NCI-H82 treated with DMSO at 0.1 percent for 48 hours (cell line): ENCODE data around the gene C10orf120.

ENCODE experiments used
- DNase-seq: peaks from one replicate; lab custom pipeline; 2025; ENCODE audit not compliant: unreplicated experiment; lab: John Stamatoyannopoulos, UW

Gene C10orf120

DNA sequence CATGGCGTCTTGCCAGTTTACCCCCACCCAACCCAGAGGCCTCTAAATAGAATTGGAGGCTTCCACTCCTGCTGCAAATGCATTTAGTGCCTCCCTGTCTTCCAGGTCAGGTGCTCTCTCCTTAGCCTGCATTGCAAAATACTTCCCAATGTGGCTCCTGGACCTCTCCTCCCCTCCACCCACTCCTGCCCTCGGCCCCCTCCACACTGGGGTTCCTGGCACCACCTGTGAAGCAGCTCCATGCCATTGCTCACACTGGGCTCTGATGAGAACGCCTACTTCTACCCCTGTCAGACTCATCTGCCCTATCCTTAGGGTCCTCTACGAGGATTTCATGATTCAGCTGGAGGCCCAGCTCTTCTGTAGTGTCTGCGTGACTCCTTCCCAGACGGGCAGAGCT is 37.4 kb downstream of the C10orf120 start:
- DNase-seq = no peak

DNA sequence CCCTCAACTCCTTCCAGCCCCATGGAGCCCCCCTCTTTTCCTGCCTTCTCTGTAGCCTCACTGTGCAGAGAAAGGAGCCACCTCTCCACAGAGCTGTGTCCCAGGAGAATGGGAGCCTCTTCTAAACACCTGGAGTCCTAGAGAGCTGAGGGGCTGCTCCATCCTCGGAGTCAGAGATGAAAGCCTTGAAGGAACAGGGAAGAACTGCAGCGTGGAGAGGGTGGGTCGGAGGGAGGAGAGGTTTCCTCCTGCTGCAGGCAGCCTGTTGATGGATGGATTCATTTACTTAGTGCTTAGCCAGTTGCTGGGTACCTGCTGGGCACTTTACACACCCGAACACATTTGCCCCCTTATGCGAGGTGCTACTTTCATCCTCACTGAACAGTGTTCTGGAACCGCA is 39.0 kb downstream of the C10orf120 start:
- DNase-seq = no peak

DNA sequence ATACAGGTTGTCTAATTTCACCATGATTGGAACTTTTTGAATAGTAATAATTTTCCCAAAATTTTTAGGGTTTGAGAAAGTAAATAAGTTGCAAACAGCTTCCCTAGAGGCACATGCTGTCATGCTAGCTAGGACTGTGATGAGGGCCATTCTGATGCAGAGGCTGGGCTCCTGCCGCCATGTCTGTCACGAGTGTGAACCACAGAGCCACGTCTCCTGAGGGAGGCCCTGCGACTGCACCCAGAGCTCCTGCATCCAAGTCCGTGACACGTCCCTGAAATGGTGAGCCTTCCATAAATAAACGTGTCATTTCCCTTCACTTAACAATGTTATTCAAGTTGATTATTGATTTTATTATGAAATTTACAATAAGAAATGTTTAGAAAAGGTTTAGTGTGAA is 40.0 kb downstream of the C10orf120 start:
- DNase-seq = no peak

DNA sequence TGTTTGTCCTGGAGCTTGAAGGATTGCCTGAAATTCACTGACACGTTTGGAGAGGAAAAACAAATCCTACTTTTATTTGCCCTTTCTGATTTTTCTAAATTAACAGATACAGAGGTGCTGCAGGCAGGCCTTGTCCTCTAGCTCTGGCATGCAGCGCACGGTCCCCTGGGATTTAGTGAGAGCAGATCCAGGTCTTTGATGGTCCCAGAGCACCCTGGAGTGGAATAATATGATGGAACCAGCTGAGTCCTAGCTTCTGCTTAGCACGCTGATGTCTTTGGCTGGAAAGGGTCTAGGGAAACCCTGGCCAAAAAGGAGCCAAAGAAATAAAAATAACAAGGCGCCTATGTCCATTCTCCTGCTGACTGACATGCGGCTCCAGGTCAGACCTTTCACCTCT is 40.5 kb downstream of the C10orf120 start:
- DNase-seq = no peak

DNA sequence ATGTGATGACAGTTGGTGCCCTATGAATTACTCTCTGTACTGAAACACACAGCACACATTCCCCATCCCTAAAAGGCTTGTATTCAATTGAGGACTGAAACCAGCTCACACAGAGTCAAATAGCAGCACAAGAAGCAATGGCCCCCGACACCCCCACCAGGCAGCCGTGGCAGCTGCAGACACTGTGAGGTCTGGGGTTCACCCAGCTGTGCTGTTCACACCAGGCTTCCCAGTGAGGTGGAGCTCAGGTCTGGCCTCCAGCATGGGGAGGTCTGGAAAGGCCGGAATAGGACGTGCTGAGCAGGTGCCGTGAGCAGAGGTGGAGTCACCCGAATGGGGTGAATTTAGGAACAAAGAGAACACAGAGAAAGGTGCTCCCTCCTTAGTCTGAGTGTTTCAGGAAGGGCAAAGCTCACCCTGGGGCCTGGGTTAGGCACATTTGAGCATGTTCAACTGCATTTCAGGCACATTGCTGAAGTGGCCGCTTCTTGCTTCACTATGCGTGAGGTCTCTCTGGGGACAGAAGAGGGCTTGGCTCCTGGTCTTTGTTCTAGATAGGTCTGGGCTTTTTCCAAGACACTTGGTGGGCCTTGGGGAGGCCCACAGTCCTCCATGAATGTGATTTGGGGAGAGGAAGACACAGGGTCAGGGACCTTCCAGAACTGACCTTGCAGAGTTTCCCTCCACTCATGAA is 41.1 kb downstream of the C10orf120 start:
- DNase-seq = no peak

DNA sequence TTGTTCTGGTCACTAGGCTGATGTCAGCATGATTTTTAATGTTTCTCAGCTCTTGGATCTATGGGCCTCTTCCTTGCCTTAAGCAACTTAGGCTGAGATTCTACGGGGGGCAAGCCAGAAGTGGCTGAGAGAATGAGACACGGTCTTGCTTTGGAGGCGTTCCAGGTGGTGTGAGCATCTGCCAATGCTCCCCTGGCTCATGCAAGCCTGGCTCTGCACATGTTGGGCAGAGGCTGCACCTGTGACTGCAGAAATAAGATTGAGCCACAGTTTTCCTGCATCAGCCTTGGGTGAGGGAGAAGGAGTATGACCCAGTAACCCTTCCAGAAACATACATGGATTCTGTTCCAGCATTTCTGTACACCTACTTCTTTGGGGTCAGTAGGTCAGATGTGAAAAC is 41.9 kb downstream of the C10orf120 start:
- DNase-seq = no peak

DNA sequence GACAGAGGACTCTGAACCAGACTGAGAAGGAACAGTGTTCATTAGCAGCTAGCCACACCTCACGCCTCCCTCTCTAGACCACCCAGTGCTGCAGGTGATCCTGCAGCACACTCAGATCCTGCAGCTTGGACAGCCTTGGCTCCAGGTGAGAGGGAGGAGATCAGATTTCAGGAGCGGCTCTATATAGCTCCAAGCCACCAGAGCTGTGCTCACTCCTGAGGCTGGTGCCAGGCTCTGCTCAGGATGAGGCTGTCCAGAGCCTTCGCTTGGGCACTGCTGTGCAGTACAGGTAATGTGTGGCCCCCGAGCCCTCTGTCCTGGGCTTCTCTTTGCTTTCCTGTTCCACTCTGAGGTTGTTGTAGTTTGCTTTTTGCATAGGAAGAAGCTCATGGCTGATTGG is 42.4 kb downstream of the C10orf120 start:
- no peak for DNase-seq

DNA sequence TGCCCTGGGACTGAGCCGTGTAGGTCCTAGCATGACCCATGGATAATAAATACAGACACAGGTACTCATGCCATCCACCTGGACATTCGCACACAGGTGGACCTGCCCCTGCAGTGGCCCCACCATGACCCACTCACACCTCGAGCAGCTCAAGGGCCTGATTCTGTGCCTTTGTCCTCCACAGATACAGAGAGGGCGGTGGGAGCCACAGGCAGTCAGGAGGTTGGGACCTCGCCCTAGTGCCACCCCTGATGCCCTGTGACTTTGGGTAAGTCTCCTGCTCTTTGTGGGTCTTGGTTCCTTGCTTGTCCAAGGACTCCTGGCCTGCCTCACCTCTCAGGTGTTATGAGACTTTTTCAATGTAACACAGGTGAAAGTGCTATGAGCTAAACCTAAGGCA is 42.9 kb downstream of the C10orf120 start:
- DNase-seq = no peak

DNA sequence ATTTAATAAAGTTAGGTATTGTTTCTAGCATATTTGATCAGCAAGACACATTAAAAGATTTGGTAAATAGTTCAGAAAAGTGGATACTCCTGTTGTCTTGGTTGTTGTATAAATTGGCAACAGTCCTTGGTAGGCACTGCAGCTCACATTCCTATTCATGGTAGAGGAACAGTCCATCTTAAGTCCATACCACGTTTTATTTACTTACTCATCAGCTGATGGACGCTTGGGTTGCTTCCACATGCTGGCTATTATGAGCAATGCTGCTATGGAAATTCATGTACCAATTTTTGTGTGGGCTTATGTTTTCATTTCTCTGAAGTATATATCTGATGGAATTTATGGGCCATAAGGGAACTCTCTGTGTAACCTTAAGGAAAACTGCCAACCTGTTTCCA is 43.3 kb downstream of the C10orf120 start:
- no peak for DNase-seq

DNA sequence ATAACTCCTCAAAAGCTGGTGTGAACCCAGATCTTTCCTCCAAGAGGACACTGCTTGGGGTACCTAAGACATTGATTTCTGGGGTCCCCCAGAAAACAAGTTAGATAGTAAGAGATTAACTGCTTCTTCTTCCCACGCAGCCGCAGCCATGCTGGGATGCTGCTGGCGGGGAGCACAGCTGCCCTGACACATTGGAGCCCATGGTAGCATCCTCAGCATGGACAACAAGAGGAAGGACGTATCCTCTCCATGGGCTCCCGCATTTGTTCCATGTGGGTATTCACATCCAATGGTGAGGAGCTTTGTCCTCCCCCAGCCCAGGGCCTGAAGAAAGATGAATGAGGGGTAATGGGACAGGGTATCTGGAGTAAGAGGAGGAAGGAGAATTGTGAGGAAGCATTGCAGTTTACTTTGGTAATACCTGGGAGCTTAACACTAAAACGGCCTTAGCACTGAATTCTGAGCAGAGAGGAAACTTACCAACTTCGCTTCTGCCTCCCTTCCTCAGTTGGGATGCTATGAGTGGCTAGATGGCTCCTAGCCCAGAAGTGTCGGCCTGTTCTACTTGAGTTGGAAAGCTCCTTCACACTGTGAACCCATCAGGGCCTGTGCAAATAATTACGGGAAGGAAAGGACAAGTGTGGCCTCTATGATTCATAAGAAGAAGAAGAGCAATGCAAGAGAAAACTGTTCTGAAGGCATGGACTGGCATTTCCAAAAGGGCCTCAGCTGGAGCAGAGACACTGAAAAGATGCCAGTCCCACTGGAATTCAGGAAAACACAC is 43.9 kb downstream of the C10orf120 start:
- DNase-seq = no peak

DNA sequence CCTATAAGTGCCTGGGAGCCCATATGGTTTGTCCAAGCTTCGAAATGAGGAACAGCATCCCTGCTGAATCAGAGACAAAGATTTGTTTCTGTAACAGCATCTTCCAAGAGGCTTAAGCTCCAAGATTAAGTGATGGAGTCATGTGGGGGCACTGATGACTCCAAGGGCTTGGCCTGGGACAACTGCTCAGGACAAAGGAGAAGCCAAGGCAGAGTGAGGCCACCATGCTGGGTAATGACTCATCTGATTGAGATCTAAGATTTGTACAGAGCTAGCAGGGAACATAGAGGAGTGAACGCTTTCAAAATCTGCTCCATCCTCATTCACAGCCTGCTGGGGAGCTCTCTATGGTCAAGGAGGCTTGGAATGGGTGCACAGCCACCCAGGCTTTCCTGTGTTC is 49.3 kb downstream of the C10orf120 start:
- no peak for DNase-seq

DNA sequence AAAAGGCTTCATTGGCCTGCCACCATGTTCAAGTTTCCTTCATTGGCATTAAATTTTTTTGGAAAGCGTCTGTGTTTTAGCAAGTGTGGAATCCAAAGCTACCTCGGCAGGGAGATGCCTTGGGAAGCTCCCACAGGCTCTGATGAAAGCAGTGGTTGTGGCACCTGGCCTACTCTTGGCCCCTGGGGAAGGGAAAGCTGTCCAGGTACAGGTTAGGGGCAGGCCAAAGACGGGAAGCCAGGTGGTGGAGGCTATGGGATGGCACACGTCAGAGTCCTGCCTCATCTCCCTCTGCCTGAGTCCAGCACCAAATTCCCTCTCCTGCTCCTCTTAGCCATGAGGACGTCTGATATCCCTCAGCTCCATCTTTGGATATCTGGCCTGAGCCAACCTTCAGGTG is 49.7 kb downstream of the C10orf120 start:
- DNase-seq = no peak

DNA sequence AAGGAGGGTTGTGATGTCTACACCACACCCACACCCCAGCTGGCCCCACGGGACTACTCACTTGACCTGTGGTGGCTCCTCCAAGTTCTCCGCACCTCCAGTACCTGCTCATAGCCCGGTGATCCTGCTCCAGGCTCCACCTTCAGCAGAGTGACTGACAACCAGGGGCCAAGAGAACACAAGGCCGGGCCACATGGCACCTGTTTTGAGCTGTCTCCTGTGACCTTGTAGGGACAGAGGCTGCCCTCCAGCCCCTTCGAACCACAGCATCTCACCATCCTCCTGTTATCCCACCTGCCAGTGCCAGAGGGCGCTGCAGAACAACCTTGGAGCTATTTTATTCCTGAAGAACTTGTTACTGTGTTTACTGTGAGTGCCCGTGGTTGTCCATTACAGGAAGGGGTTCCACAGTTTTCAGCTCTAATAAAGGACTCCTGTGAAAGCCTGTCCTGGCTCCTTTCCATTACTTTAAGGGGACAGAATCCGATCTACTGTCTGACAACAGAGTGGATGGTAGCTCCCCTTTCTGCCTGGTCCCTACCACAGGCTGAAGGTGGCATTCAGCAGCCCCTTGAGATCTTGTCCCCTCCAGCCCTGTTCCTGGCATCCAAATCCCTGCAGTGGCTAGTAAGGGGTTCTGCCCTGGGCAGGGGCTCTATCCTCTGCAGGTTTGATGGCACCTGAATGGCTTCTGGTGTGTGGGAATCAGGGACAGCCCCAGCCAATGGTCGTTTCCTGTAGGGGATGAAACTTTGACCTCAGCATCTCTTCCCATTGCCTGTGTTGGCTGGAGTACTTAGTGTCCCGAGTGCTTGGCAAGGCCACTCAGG is 50.8 kb downstream of the C10orf120 start:
- DNase-seq = peak; percentile 26
